ENCODE data around the gene SLC44A1.
A peak's percentile ranks its signal among the peaks of the same experiment; 100 is the strongest.

Gene SLC44A1

DNA sequence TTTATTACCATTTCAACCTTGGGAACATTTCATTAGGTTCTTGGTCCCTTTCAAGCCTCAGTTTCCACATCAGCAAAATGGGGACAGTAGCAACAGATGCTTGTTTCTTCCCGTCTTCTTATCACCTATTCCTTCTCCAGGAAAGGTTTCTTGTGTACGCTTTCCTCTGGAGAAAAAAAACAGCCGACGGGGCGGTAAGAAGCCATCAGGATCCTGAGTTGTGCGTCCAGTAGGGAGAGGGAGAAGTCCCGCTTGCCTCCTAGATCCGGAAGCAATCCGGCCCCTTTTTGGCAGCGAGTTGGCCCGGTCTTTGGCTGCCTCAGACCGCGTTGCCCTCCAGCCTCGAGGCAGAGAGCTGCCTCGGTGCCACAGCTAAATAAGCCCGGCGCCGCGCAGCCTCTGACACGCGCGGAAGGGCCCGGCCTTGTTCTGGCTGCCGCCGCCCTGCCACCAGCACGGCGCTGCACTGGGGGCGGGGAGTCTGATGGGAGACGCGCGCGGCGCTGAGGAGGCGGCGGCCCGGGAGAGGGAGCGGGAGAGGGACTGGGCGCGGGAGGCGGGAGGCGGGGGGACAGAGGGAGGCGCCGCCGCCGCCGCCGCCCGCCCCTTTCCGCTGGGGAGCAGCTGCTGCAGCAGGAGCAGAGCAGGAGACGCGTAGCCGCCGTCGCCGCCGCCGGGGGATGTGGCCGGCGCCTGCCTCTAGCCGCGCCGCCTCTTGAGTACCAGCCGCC is at the start of gene SLC44A1:
Gene SLC44A1, plus strand, starts transcription at position 649 of the 731 bp plus-strand sequence. CDS start 218 bp downstream, outside the sequence.
- H3K4me1 ChIP-seq (ENCODE audit: control insufficient read depth, insufficient read depth, low read length), result peaks cover 3% of the 10 kb centered on the region
- peak within 1 kb of the TSS; percentile 78 for H3K4me3 ChIP-seq (ENCODE audit: low read length)
- H3K27me3 ChIP-seq (ENCODE audit: control insufficient read depth, insufficient read depth, low read length), result no peaks in the 10 kb centered on the region
- H3K9ac ChIP-seq (ENCODE audit: low read length), result peak within 1 kb of the TSS; percentile 61
- peak within 1 kb of the TSS; percentile 55 for H3K27ac ChIP-seq (ENCODE audit: low read depth, low read length)
- no peaks in the 10 kb centered on the region for H3K36me3 ChIP-seq (ENCODE audit: control insufficient read depth, insufficient read depth, low read length)

- Histone ChIP-seq H3K4me1 (ENCODE audit: control insufficient read depth, insufficient read depth, low read length) (no peaks in the 10 kb centered on the region), H3K36me3 (ENCODE audit: control insufficient read depth, insufficient read depth, low read length) (no peaks in the 10 kb centered on the region), H3K27ac (ENCODE audit: low read depth, low read length) (no peak overlapping the region), H3K9ac (ENCODE audit: low read length) (no peak overlapping the region), H3K27me3 (ENCODE audit: control insufficient read depth, insufficient read depth, low read length) (no peaks in the 10 kb centered on the region), H3K4me3 (ENCODE audit: low read length) (no peak overlapping the region)
These were observed 49.2 kb upstream of the SLC44A1 start for GRCh38 chr9:105195259-105195658.

DNA sequence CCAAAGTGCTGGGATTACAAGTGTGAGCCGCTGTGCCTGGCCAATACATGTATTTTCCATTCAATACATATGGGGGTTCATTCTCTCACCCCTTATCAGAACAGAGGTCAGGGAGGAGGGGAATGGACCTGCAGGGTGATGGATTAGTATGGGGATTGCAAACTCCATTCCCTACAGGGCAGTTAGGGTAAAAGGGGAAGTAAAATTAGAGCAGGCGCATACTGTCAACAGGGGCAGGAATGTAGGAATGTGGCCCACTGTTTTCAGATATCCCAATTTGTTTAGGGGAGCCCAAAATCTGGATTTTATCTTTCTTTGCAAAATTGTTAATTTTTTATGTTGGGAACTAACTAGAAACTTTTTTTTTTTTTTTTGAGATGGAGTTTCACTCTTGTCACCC is 46.4 kb upstream of the SLC44A1 start:
- Histone ChIP-seq H3K4me1 (ENCODE audit: control insufficient read depth, insufficient read depth, low read length) (no peaks in the 10 kb centered on the region), H3K4me3 (ENCODE audit: low read length) (no peak overlapping the region), H3K9ac (ENCODE audit: low read length) (no peak overlapping the region), H3K27me3 (ENCODE audit: control insufficient read depth, insufficient read depth, low read length) (no peaks in the 10 kb centered on the region), H3K27ac (ENCODE audit: low read depth, low read length) (no peak overlapping the region), H3K36me3 (ENCODE audit: control insufficient read depth, insufficient read depth, low read length) (no peaks in the 10 kb centered on the region)

- H3K4me3 ChIP-seq (ENCODE audit: low read length), result no peak overlapping the region
- no peak overlapping the region for H3K27ac ChIP-seq (ENCODE audit: low read depth, low read length)
- no peaks in the 10 kb centered on the region for H3K27me3 ChIP-seq (ENCODE audit: control insufficient read depth, insufficient read depth, low read length)
- no peaks in the 10 kb centered on the region for H3K36me3 ChIP-seq (ENCODE audit: control insufficient read depth, insufficient read depth, low read length)
- no peaks in the 10 kb centered on the region for H3K4me1 ChIP-seq (ENCODE audit: control insufficient read depth, insufficient read depth, low read length)
- H3K9ac ChIP-seq (ENCODE audit: low read length), result no peak overlapping the region
These were observed 45.6 kb upstream of the SLC44A1 start for GRCh38 chr9:105198865-105199264.

- Histone ChIP-seq H3K36me3 (ENCODE audit: control insufficient read depth, insufficient read depth, low read length) (no peaks in the 10 kb centered on the region), H3K4me3 (ENCODE audit: low read length) (no peak overlapping the region), H3K4me1 (ENCODE audit: control insufficient read depth, insufficient read depth, low read length) (peaks cover 3% of the 10 kb centered on the region), H3K27me3 (ENCODE audit: control insufficient read depth, insufficient read depth, low read length) (no peaks in the 10 kb centered on the region), H3K27ac (ENCODE audit: low read depth, low read length) (no peak overlapping the region), H3K9ac (ENCODE audit: low read length) (no peak overlapping the region)
These were observed 40.0 kb upstream of the SLC44A1 start for GRCh38 chr9:105204416-105204815.

DNA sequence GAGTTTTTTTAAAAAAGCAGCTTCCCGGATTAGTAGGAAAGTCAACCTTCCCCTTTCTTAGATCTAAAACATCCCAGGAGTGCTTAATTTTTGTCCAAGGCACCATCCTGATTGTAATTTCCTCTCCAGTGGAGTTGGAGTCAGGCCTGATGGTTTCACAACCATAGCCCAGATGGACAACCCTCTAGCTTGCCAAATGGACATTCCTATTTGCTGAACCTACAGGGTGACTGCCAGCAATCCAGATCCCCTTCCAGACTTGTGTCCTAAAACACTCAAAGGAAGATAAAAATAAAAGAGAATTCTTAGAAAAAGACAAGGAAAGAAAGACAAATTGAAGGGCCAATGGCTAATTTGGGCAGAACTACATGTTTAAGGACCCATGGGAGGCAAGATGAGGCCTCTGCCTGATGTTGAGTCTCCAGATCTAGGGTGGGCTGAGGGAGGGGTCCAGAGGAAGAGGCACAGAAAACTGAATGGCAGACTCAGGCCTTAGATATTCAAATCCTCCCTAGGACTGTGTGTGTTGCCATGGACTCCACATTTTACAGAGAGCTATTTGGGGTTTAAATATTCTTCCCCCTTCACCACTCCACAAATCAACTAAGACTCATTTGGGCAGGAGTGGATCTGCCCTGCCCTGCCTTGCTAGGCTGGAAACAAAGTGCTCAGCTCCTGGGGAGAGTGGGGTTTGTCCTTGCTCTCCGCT is 38.5 kb upstream of the SLC44A1 start:
- H3K27me3 ChIP-seq (ENCODE audit: control insufficient read depth, insufficient read depth, low read length), result no peaks in the 10 kb centered on the region
- peaks cover 3% of the 10 kb centered on the region for H3K4me1 ChIP-seq (ENCODE audit: control insufficient read depth, insufficient read depth, low read length)
- peak overlapping the region; percentile 56 for H3K27ac ChIP-seq (ENCODE audit: low read depth, low read length)
- H3K36me3 ChIP-seq (ENCODE audit: control insufficient read depth, insufficient read depth, low read length), result no peaks in the 10 kb centered on the region
- H3K4me3 ChIP-seq (ENCODE audit: low read length), result no peak overlapping the region
- no peak overlapping the region for H3K9ac ChIP-seq (ENCODE audit: low read length)

DNA sequence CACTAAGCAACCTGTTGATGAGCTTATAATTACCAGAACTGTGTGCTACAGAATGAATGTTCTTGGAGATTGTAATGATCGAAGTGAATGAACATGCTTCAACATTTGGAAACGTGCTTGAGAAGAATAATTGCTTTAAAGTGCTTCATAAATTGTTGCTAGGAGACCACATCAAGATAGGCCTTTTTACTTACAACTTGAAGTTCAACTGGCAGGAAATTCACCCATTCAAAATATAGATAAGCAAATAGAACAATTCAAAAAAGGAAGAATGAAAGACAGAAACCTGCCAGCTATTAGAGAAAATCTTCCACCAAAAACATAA is 38.0 kb upstream of the SLC44A1 start:
- H3K4me1 ChIP-seq (ENCODE audit: control insufficient read depth, insufficient read depth, low read length), result peaks cover 3% of the 10 kb centered on the region
- no peak overlapping the region for H3K4me3 ChIP-seq (ENCODE audit: low read length)
- no peaks in the 10 kb centered on the region for H3K27me3 ChIP-seq (ENCODE audit: control insufficient read depth, insufficient read depth, low read length)
- H3K9ac ChIP-seq (ENCODE audit: low read length), result no peak overlapping the region
- H3K27ac ChIP-seq (ENCODE audit: low read depth, low read length), result peak overlapping the region; percentile 56
- H3K36me3 ChIP-seq (ENCODE audit: control insufficient read depth, insufficient read depth, low read length), result no peaks in the 10 kb centered on the region

- Histone ChIP-seq H3K27ac (ENCODE audit: low read depth, low read length) (peak overlapping the region; percentile 56), H3K27me3 (ENCODE audit: control insufficient read depth, insufficient read depth, low read length) (no peaks in the 10 kb centered on the region), H3K36me3 (ENCODE audit: control insufficient read depth, insufficient read depth, low read length) (no peaks in the 10 kb centered on the region), H3K4me3 (ENCODE audit: low read length) (no peak overlapping the region), H3K4me1 (ENCODE audit: control insufficient read depth, insufficient read depth, low read length) (peaks cover 3% of the 10 kb centered on the region), H3K9ac (ENCODE audit: low read length) (no peak overlapping the region)
These were observed 37.4 kb upstream of the SLC44A1 start for GRCh38 chr9:105206821-105207699.

- H3K4me3 ChIP-seq (ENCODE audit: low read length), result peak overlapping the region; percentile 24
- no peaks in the 10 kb centered on the region for H3K36me3 ChIP-seq (ENCODE audit: control insufficient read depth, insufficient read depth, low read length)
- no peak overlapping the region for H3K9ac ChIP-seq (ENCODE audit: low read length)
- no peaks in the 10 kb centered on the region for H3K4me1 ChIP-seq (ENCODE audit: control insufficient read depth, insufficient read depth, low read length)
- no peaks in the 10 kb centered on the region for H3K27me3 ChIP-seq (ENCODE audit: control insufficient read depth, insufficient read depth, low read length)
- no peak overlapping the region for H3K27ac ChIP-seq (ENCODE audit: low read depth, low read length)
These were observed 27.8 kb upstream of the SLC44A1 start for GRCh38 chr9:105216440-105217178.

DNA sequence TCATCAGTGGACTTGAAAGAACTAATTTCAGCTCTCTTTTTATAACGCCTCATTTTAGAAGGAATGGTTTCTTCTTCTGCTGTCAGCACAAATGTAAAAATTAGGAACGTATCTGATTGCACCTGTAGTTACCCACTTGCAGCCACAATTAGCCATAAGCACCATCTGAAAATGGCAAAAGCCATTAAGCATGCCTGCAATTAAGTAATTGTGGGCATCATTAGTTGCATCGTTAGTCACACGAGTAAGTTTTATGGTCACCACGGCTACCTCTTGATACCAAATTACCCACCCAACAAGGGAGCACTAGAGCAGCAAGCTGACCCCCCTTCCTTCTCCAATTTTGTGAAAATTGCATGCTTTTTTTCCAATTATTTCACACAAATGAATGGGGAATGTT is 25.8 kb upstream of the SLC44A1 start:
- no peaks in the 10 kb centered on the region for H3K27me3 ChIP-seq (ENCODE audit: control insufficient read depth, insufficient read depth, low read length)
- no peak overlapping the region for H3K4me3 ChIP-seq (ENCODE audit: low read length)
- no peaks in the 10 kb centered on the region for H3K4me1 ChIP-seq (ENCODE audit: control insufficient read depth, insufficient read depth, low read length)
- no peak overlapping the region for H3K9ac ChIP-seq (ENCODE audit: low read length)
- H3K36me3 ChIP-seq (ENCODE audit: control insufficient read depth, insufficient read depth, low read length), result no peaks in the 10 kb centered on the region
- H3K27ac ChIP-seq (ENCODE audit: low read depth, low read length), result no peak overlapping the region

GRCh38 chr9:105219291-105219805 is 25.1 kb upstream of the SLC44A1 start:
- H3K27me3 ChIP-seq (ENCODE audit: control insufficient read depth, insufficient read depth, low read length), result no peaks in the 10 kb centered on the region
- H3K4me3 ChIP-seq (ENCODE audit: low read length), result no peak overlapping the region
- no peak overlapping the region for H3K9ac ChIP-seq (ENCODE audit: low read length)
- no peaks in the 10 kb centered on the region for H3K36me3 ChIP-seq (ENCODE audit: control insufficient read depth, insufficient read depth, low read length)
- no peak overlapping the region for H3K27ac ChIP-seq (ENCODE audit: low read depth, low read length)
- no peaks in the 10 kb centered on the region for H3K4me1 ChIP-seq (ENCODE audit: control insufficient read depth, insufficient read depth, low read length)

DNA sequence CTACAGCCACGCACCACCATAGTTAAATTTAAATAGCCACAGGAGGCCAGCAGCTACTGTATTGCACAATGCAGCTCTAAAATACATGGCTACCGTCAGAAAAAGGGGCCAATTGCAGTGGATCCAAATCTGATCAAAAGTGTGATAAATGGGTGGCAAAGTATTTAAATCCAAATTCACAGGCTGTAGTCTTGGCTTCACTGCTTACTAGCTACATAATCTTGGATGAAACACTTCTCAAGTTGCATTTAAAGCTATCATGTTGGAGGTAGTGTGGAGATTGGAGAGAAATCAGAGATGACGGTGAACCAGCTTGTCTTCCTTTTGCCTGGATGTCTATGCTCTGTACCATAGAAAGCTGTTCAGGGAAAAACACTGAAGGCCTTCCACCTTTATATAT is 24.0 kb upstream of the SLC44A1 start:
- H3K36me3 ChIP-seq (ENCODE audit: control insufficient read depth, insufficient read depth, low read length), result no peaks in the 10 kb centered on the region
- no peaks in the 10 kb centered on the region for H3K4me1 ChIP-seq (ENCODE audit: control insufficient read depth, insufficient read depth, low read length)
- no peak overlapping the region for H3K27ac ChIP-seq (ENCODE audit: low read depth, low read length)
- no peaks in the 10 kb centered on the region for H3K27me3 ChIP-seq (ENCODE audit: control insufficient read depth, insufficient read depth, low read length)
- no peak overlapping the region for H3K4me3 ChIP-seq (ENCODE audit: low read length)
- no peak overlapping the region for H3K9ac ChIP-seq (ENCODE audit: low read length)

Data from rectal smooth muscle tissue (tissue), 1 donor.